PC-3 (cell line): ENCODE measurements around the gene LMCD1. TPM values are rescaled to one million over a fixed set of nuclear protein-coding genes. Genes with fewer than 3 reads are reported as not detected.

Source experiments
- ATAC-seq: fragments of 200-7000 bp; cut with Tn5 transposase; 2 replicates; pipeline ENCODE4 v1.9.1; 2020; ENCODE audit warnings: mild to moderate bottlenecking, moderate library complexity
- BruUV-seq: library from RNA; stranded (reverse); fragments of 400-500 nt; replicated peaks from 2 replicates; lab custom pipeline; 2021; lab: Mats Ljungman, UMichigan
- CTCF ChIA-PET: fragments of 300-600 bp; sonication (Branson Sonifier 250); formaldehyde crosslinking; loops from one replicate; lab custom pipeline; 2022; ENCODE audit warnings: antibody characterized with exemption; lab: Charles Lee
- POLR2A ChIA-PET: fragments of 300-600 bp; sonication (Branson Sonifier 250); formaldehyde crosslinking; loops from one replicate; lab custom pipeline; 2022; ENCODE audit warnings: antibody characterized with exemption; ENCODE audit not compliant: unreplicated experiment; lab: Charles Lee
- DNase-seq: peaks from one replicate; pipeline ENCODE4 v3.0.0-alpha.2; 2015
- H2AFZ ChIP-seq: fragments of 300-600 bp; sonication (generic); 2 replicates; pipeline ENCODE4 v1.6.0; 2016; ENCODE audit warnings: antibody characterized with exemption, low read length
- H3F3A ChIP-seq: fragments of 300-600 bp; sonication (generic); one replicate; pipeline ENCODE4 v1.6.0; 2017; ENCODE audit warnings: antibody characterized with exemption, low read length, control low read depth, mild to moderate bottlenecking; ENCODE audit not compliant: unreplicated experiment
- H3K27ac ChIP-seq: fragments of 300-600 bp; sonication (generic); 2 replicates; pipeline ENCODE4 v1.5.1; 2016; ENCODE audit warnings: mild to moderate bottlenecking, low read length
- H3K27me3 ChIP-seq: fragments of 300-600 bp; sonication (generic); 2 replicates; pipeline ENCODE4 v1.6.1; 2016; ENCODE audit warnings: low read length, mixed read lengths
- H3K36me3 ChIP-seq: fragments of 300-600 bp; sonication (generic); 2 replicates; pipeline ENCODE4 v1.6.1; 2016; ENCODE audit warnings: low read depth, mixed run types, low read length, mixed read lengths
- H3K4me1 ChIP-seq: fragments of 300-600 bp; sonication (generic); 2 replicates; pipeline ENCODE4 v1.5.1; 2016; ENCODE audit warnings: low read length; ENCODE audit not compliant: insufficient read depth
- H3K4me2 ChIP-seq: fragments of 300-600 bp; sonication (generic); 2 replicates; pipeline ENCODE4 v1.6.0; 2016; ENCODE audit warnings: low read length
- H3K4me3 ChIP-seq: fragments of 300-600 bp; sonication (generic); 2 replicates; pipeline ENCODE4 v1.5.1; 2016; ENCODE audit warnings: mild to moderate bottlenecking, low read length, mixed read lengths
- H3K79me2 ChIP-seq: fragments of 300-600 bp; sonication (generic); 2 replicates; pipeline ENCODE4 v1.6.1; 2017; ENCODE audit warnings: low read length, mixed read lengths
- H3K9ac ChIP-seq: fragments of 300-600 bp; sonication (generic); 2 replicates; pipeline ENCODE4 v1.6.0; 2016; ENCODE audit warnings: mild to moderate bottlenecking, low read length
- H3K9me2 ChIP-seq: fragments of 300-600 bp; sonication (generic); replicated peaks from 2 replicates; pipeline ENCODE4 v1.6.1; 2016; ENCODE audit warnings: mixed run types, low read length, mixed read lengths
- H3K9me3 ChIP-seq: fragments of 300-600 bp; sonication (generic); 2 replicates; pipeline ENCODE4 v1.6.1; 2016; ENCODE audit warnings: low read length, mixed read lengths
- H4K20me1 ChIP-seq: fragments of 300-600 bp; sonication (generic); 2 replicates; pipeline ENCODE4 v1.6.1; 2016; ENCODE audit warnings: low read length, mixed read lengths
- CTCF ChIP-seq: fragments of 300-600 bp; sonication (generic); conservative IDR thresholded peaks from 2 replicates; pipeline ENCODE4 v1.5.1; 2017; ENCODE audit warnings: antibody characterized with exemption, low read depth, mild to moderate bottlenecking, low read length
- EZH2 ChIP-seq: fragments of 300-600 bp; sonication (generic); IDR thresholded peaks from one replicate; pipeline ENCODE4 v1.6.1; 2017; ENCODE audit warnings: antibody characterized with exemption, mild to moderate bottlenecking, low read length; ENCODE audit not compliant: unreplicated experiment
- EZH2phosphoT487 ChIP-seq: fragments of 300-600 bp; sonication (generic); IDR thresholded peaks from 2 replicates; pipeline ENCODE4 v1.6.1; 2018; ENCODE audit warnings: mild to moderate bottlenecking, antibody characterized with exemption, low read length, borderline replicate concordance
- intact Hi-C: fragments of 100-400 bp; cut with micrococcal nuclease; formaldehyde crosslinking; loops from 2 replicates; pipeline ENCODE4 v1.9.0; 2023
- total RNA-seq: library from RNA; depleted of rRNA; stranded (reverse); fragments of >200 nt; gene quantifications from 2 replicates; pipeline ENCODE4 v1.2.3, GENCODE V29; 2014

Gene LMCD1
- total RNA-seq, 1 experiment from 2014 or later: 9.1 TPM

- ChIA-PET CTCF (no interaction called here), POLR2A (no interaction called here)
- no peak overlapping the region for H2AFZ ChIP-seq
- H3F3A ChIP-seq: no peaks in the 10 kb centered on the region
- H3K27me3 ChIP-seq: no peaks in the 10 kb centered on the region
- no peak for DNase-seq
- no peak for ATAC-seq
- BruUV-seq: no TSS peak
- no peaks in the 10 kb centered on the region for H4K20me1 ChIP-seq
- H3K9me2 ChIP-seq: no peaks in the 10 kb centered on the region
- H3K4me3 ChIP-seq: no peak overlapping the region
- intact Hi-C loops: no loop called here
- H3K4me1 ChIP-seq: no peaks in the 10 kb centered on the region
- no peaks in the 10 kb centered on the region for H3K79me2 ChIP-seq
- no peak overlapping the region for H3K9ac ChIP-seq
- H3K27ac ChIP-seq: no peak overlapping the region
- no peak overlapping the region for H3K4me2 ChIP-seq
- H3K9me3 ChIP-seq: no peaks in the 10 kb centered on the region
- TF ChIP-seq EZH2phosphoT487 (no peak), CTCF (no peak), EZH2 (no peak)
- no peaks in the 10 kb centered on the region for H3K36me3 ChIP-seq
Measured at GRCh38 chr3:8555113-8555661, 53.6 kb downstream of the LMCD1 start.

GRCh38 chr3:8555725-8556472 lies 54.3 kb downstream of the LMCD1 start:
- no peak overlapping the region for H3K4me3 ChIP-seq
- intact Hi-C loops: no loop called here
- no peak overlapping the region for H2AFZ ChIP-seq
- no peaks in the 10 kb centered on the region for H3F3A ChIP-seq
- no peaks in the 10 kb centered on the region for H3K27me3 ChIP-seq
- BruUV-seq: no TSS peak
- TF ChIP-seq CTCF (no peak), EZH2phosphoT487 (no peak), EZH2 (no peak)
- ATAC-seq (no peak), DNase-seq (no peak)
- no peak overlapping the region for H3K4me2 ChIP-seq
- POLR2A ChIA-PET: no interaction called here
- no peak overlapping the region for H3K9ac ChIP-seq
- H4K20me1 ChIP-seq: no peaks in the 10 kb centered on the region
- no peaks in the 10 kb centered on the region for H3K79me2 ChIP-seq
- no peaks in the 10 kb centered on the region for H3K36me3 ChIP-seq
- no peaks in the 10 kb centered on the region for H3K4me1 ChIP-seq
- no peaks in the 10 kb centered on the region for H3K9me2 ChIP-seq
- CTCF ChIA-PET: no interaction called here
- no peaks in the 10 kb centered on the region for H3K9me3 ChIP-seq
- no peak overlapping the region for H3K27ac ChIP-seq

- Histone ChIP-seq H3K4me3 (no peak overlapping the region), H3K79me2 (no peaks in the 10 kb centered on the region), H3K36me3 (no peaks in the 10 kb centered on the region), H3K9me3 (no peaks in the 10 kb centered on the region), H4K20me1 (no peaks in the 10 kb centered on the region), H2AFZ (no peak overlapping the region), H3K9ac (no peak overlapping the region), H3K4me2 (no peak overlapping the region), H3K27me3 (no peaks in the 10 kb centered on the region), H3K9me2 (no peaks in the 10 kb centered on the region), H3K27ac (no peak overlapping the region), H3K4me1 (no peaks in the 10 kb centered on the region), H3F3A (no peaks in the 10 kb centered on the region)
- DNase-seq (no peak), ATAC-seq (no peak)
- intact Hi-C loops: no loop called here
- no TSS peak for BruUV-seq
- ChIA-PET POLR2A (no interaction called here), CTCF (no interaction called here)
- TF ChIP-seq EZH2: no peak
- TF ChIP-seq EZH2phosphoT487: no peak
- no peak for TF ChIP-seq CTCF
Measured at GRCh38 chr3:8556473-8556869, 54.8 kb downstream of the LMCD1 start.
